Measurements from ENCODE around the gene DBN1.
"Not testable (repeated sequence)": the region's sequence is repeated elsewhere in the genome, so short reads cannot be mapped to it uniquely, and the experiment has no call there.

Gene DBN1

GRCh38 chr5:177423671-177424070 is 49.8 kb downstream of the DBN1 start:
- DNase-seq (ENCODE audit: low spot score) = no peak
- TF ChIP-seq CTCF (conservative IDR thresholded peaks at IDR 0.05; ENCODE audit: low read depth) = no peak
- POLR2A ChIA-PET (ENCODE audit: low non-redundant PET) = no interaction called here
- CTCF ChIA-PET = interaction anchor here (0.6 to 9.8 kb wide), 3 partner anchors 20 to 762 kb away, joined by 3 to 100 read pairs (median 3); no protein-coding TSS in a partner anchor
- no peak overlapping the region for H3K27ac ChIP-seq

- ChIA-PET CTCF (interaction anchor here (0.6 kb wide), 1 partner anchor 17 kb away, joined by 3 read pairs; no protein-coding TSS in a partner anchor), POLR2A (ENCODE audit: low non-redundant PET) (no interaction called here)
- TF ChIP-seq CTCF (conservative IDR thresholded peaks at IDR 0.05; ENCODE audit: low read depth) = no peak
- no peak for DNase-seq (ENCODE audit: low spot score)
- H3K27ac ChIP-seq = no peak overlapping the region
Observed at GRCh38 chr5:177421062-177421798, 52.2 kb downstream of the DBN1 start.

GRCh38 chr5:177420472-177420871 is 53.0 kb downstream of the DBN1 start:
- H3K27ac ChIP-seq; POLR2A ChIA-PET (ENCODE audit: low non-redundant PET); DNase-seq (ENCODE audit: low spot score): not testable (repeated sequence)
- CTCF ChIA-PET = interaction anchor here (0.6 kb wide), 1 partner anchor 16 kb away, joined by 8 read pairs; no protein-coding TSS in a partner anchor

- TF ChIP-seq CTCF (conservative IDR thresholded peaks at IDR 0.05; ENCODE audit: low read depth) = no peak
- DNase-seq (ENCODE audit: low spot score) = no peak
- POLR2A ChIA-PET (ENCODE audit: low non-redundant PET) = interaction anchor here (0.6 kb wide), 1 partner anchor 10 kb away, joined by 5 read pairs; no protein-coding TSS in a partner anchor
- CTCF ChIA-PET = interaction anchor here (1.0 to 2.1 kb wide), 2 partner anchors 15 to 36 kb away, joined by 6 to 10 read pairs; no protein-coding TSS in a partner anchor
- H3K27ac ChIP-seq = no peak overlapping the region
Observed at GRCh38 chr5:177419046-177419445, 54.4 kb downstream of the DBN1 start.

- CTCF ChIA-PET = interaction anchor here (0.7 to 1.1 kb wide), 2 partner anchors 12 to 27 kb away, joined by 3 to 4 read pairs; no protein-coding TSS in a partner anchor
- POLR2A ChIA-PET (ENCODE audit: low non-redundant PET); DNase-seq (ENCODE audit: low spot score); H3K27ac ChIP-seq: not testable (repeated sequence)
Observed at GRCh38 chr5:177417081-177417480, 56.4 kb downstream of the DBN1 start.

GRCh38 chr5:177414481-177414880 is 59.0 kb downstream of the DBN1 start:
- TF ChIP-seq CTCF (conservative IDR thresholded peaks at IDR 0.05; ENCODE audit: low read depth) = no peak
- ChIA-PET POLR2A (ENCODE audit: low non-redundant PET) (interaction anchor here (0.9 kb wide), 1 partner anchor 10 kb away, joined by 3 read pairs; no protein-coding TSS in a partner anchor), CTCF (interaction anchor here (1.1 to 4.4 kb wide), 2 partner anchors 11 to 40 kb away, joined by 3 to 27 read pairs; no protein-coding TSS in a partner anchor)
- H3K27ac ChIP-seq = no peak overlapping the region
- no peak for DNase-seq (ENCODE audit: low spot score)

- ChIA-PET POLR2A (ENCODE audit: low non-redundant PET) (no interaction called here), CTCF (interaction anchor here (0.6 to 4.4 kb wide), 3 partner anchors 9 to 89 kb away, joined by 4 to 27 read pairs (median 7); no protein-coding TSS in a partner anchor)
- DNase-seq (ENCODE audit: low spot score) = no peak
- no peak for TF ChIP-seq CTCF (conservative IDR thresholded peaks at IDR 0.05; ENCODE audit: low read depth)
- no peak overlapping the region for H3K27ac ChIP-seq
Observed at GRCh38 chr5:177412603-177413233, 60.7 kb downstream of the DBN1 start.

All from RWPE1 (cell line).